Endothelial cell of umbilical vein (primary cell): ENCODE results near the gene DLST. TPM values are rescaled to one million over a fixed set of nuclear protein-coding genes. Genes with fewer than 3 reads are reported as not detected.

Source experiments
- BruUV-seq: library from RNA; stranded (reverse); fragments of 400-500 nt; replicated peaks from 2 replicates; lab custom pipeline; 2021; lab: Mats Ljungman, UMichigan
- CTCF ChIA-PET: fragments of 300-600, 350-600 bp; sonication (Branson Sonifier 250); formaldehyde crosslinking; loops from one replicate; lab custom pipeline; 2021; ENCODE audit warnings: antibody characterized with exemption, inconsistent platforms; lab: Charles Lee
- POLR2A ChIA-PET: fragments of 300-600, 350-600 bp; sonication (Branson Sonifier 250); formaldehyde crosslinking; loops from one replicate; lab custom pipeline; 2021; ENCODE audit warnings: antibody characterized with exemption, inconsistent platforms; lab: Charles Lee
- DNase-seq: peaks from one replicate; pipeline ENCODE4 v3.0.0-alpha.2; 2011; ENCODE audit warnings: low read depth, low spot score
- FAIRE-seq: peaks from 2 replicates; lab custom pipeline; 2011; peaks lifted over from hg19 to GRCh38; lab: Jason Lieb, UNC
- H2AFZ ChIP-seq: 2 replicates; pipeline ENCODE4 v1.6.0; 2012; ENCODE audit warnings: low read depth, low read length, control low read depth, inconsistent platforms
- H3K27ac ChIP-seq: 2 replicates; pipeline ENCODE4 v1.5.1; 2011; ENCODE audit warnings: low read depth, mild to moderate bottlenecking, control low read depth, low read length, moderate library complexity; ENCODE audit not compliant: insufficient read depth
- H3K27me3 ChIP-seq, 2 experiments: 2 replicates each; pipeline versions ENCODE4 v1.6.0 to v1.6.1; 2011; ENCODE audit warnings: low read length in 2 of 2, mixed read lengths in 1 of 2; ENCODE audit not compliant: control insufficient read depth in 2 of 2, insufficient read depth in 2 of 2
- H3K36me3 ChIP-seq, 2 experiments: 2 replicates in 1 of 2; 3 replicates in 1 of 2; pipeline ENCODE4 v1.5.1; 2011; ENCODE audit warnings: low read length in 2 of 2, mild to moderate bottlenecking in 1 of 2, moderate library complexity in 1 of 2; ENCODE audit not compliant: control insufficient read depth in 2 of 2, insufficient read depth in 2 of 2; ENCODE audit errors: extremely low read depth in 1 of 2
- H3K4me1 ChIP-seq: 3 replicates; pipeline ENCODE4 v1.5.1; 2011; ENCODE audit warnings: mild to moderate bottlenecking, low read length; ENCODE audit not compliant: control insufficient read depth, insufficient read depth; ENCODE audit errors: extremely low read depth
- H3K4me2 ChIP-seq: 2 replicates; pipeline ENCODE4 v1.6.1; 2011; ENCODE audit warnings: low read length, control low read depth, mixed read lengths; ENCODE audit not compliant: insufficient read depth
- H3K4me3 ChIP-seq, 3 experiments: fragments of 200-600 bp in 1 of 3; sonication (generic), shearing (Covaris generic) in 1 of 3; replicated peaks in 1 of 3; 2 replicates each; pipeline ENCODE4 v1.5.1; 2011 to 2016; ENCODE audit warnings: control low read depth in 3 of 3, low read length in 3 of 3, mild to moderate bottlenecking in 2 of 3, inconsistent platforms in 1 of 3, low read depth in 1 of 3, moderate library complexity in 1 of 3; ENCODE audit not compliant: insufficient read depth in 1 of 3
- H3K79me2 ChIP-seq: 2 replicates; pipeline ENCODE4 v1.6.0; 2012; ENCODE audit warnings: low read length, inconsistent platforms; ENCODE audit not compliant: control insufficient read depth, insufficient read depth
- H3K9ac ChIP-seq: replicated peaks from 2 replicates; pipeline ENCODE3; 2011; ENCODE audit warnings: low read length, control low read depth; ENCODE audit not compliant: insufficient read depth; ENCODE audit errors: extremely low read depth
- H3K9me1 ChIP-seq: replicated peaks from 3 replicates; pipeline ENCODE4 v1.6.0; 2011; ENCODE audit warnings: mild to moderate bottlenecking, low read length; ENCODE audit not compliant: control insufficient read depth, insufficient read depth; ENCODE audit errors: extremely low read depth
- H3K9me3 ChIP-seq: replicated peaks from 2 replicates; pipeline ENCODE4 v1.5.1; 2012; ENCODE audit warnings: low read length, inconsistent platforms; ENCODE audit not compliant: control insufficient read depth, insufficient read depth
- H4K20me1 ChIP-seq: replicated peaks from 2 replicates; pipeline ENCODE3; 2011; ENCODE audit warnings: mild to moderate bottlenecking, low read length; ENCODE audit not compliant: control insufficient read depth, insufficient read depth; ENCODE audit errors: extremely low read depth
- EZH2 ChIP-seq: IDR thresholded peaks from 2 replicates; pipeline ENCODE4 v1.6.1; 2012; ENCODE audit warnings: borderline replicate concordance, low read depth, mild to moderate bottlenecking, moderate library complexity, low read length, inconsistent platforms; ENCODE audit not compliant: severe bottlenecking
- FOS ChIP-seq: IDR thresholded peaks from 2 replicates; pipeline ENCODE4 v1.6.1; 2011; ENCODE audit warnings: mild to moderate bottlenecking, low read length, moderate library complexity, borderline replicate concordance; ENCODE audit not compliant: insufficient read depth
- GATA2 ChIP-seq: IDR thresholded peaks from 2 replicates; pipeline ENCODE4 v1.7.0; 2011; ENCODE audit warnings: low read depth, mild to moderate bottlenecking, moderate library complexity, mixed read lengths, low read length; ENCODE audit not compliant: insufficient read length, insufficient read depth
- JUN ChIP-seq: IDR thresholded peaks from 2 replicates; pipeline ENCODE4 v1.6.1; 2011; ENCODE audit warnings: borderline replicate concordance, low read depth; ENCODE audit not compliant: insufficient read length, insufficient read depth
- MYC ChIP-seq: IDR thresholded peaks from one replicate; pipeline ENCODE4 v1.6.1; 2011; ENCODE audit warnings: mild to moderate bottlenecking, low read depth, low read length
- POLR2A ChIP-seq: IDR thresholded peaks from 2 replicates; pipeline ENCODE4 v1.6.1; 2012; ENCODE audit warnings: low read depth, mild to moderate bottlenecking, control low read depth, low read length
- POLR2AphosphoS5 ChIP-seq: IDR thresholded peaks from 2 replicates; pipeline ENCODE4 v1.6.1; 2012; ENCODE audit warnings: low read depth, mild to moderate bottlenecking, control low read depth, low read length, moderate library complexity; ENCODE audit not compliant: insufficient read depth
- dilution Hi-C: fragments of 300-500 bp; cut with MboI; formaldehyde crosslinking; loops from one replicate; pipeline ENCODE4 v1.15.0; 2019; ENCODE audit warnings: low sequenced_read_pairs; ENCODE audit not compliant: extremely low pct_ligation_motif_present
- intact Hi-C: fragments of 100-400 bp; cut with micrococcal nuclease; formaldehyde crosslinking; loops from one replicate; pipeline ENCODE4 v1.10.0; 2022
- polyA plus RNA-seq, 4 experiments: library from polyadenylated mRNA; depleted of rRNA in 3 of 4; stranded (reverse) in 3 of 4; unstranded in 1 of 4; fragments of >200 nt; gene quantifications; 2 replicates each; pipeline versions ENCODE4 v1.2.1 to v1.2.3, GENCODE V29; 2011 to 2012; ENCODE audit warnings: missing spikeins in 1 of 4
- total RNA-seq: library from RNA; stranded (reverse); gene quantifications from 2 replicates; pipeline ENCODE4 v1.2.3, GENCODE V29; 2021
- TF ChIP-seq, protein P1 (sequence below), 2 donors: IDR thresholded peaks; 1 replicate in 1 of 2; 2 replicates in 1 of 2; pipeline ENCODE4 v1.5.1; 2011; ENCODE audit warnings: low read length in 2 of 2, mild to moderate bottlenecking in 2 of 2, moderate library complexity in 2 of 2, control low read depth in 1 of 2, inconsistent platforms in 1 of 2, low read depth in 1 of 2; ENCODE audit not compliant: insufficient read depth in 1 of 2; ENCODE audit errors: extremely low read depth in 1 of 2
- TF ChIP-seq, protein P2 (sequence below): IDR thresholded peaks from 2 replicates; pipeline ENCODE4 v1.6.1; 2011; ENCODE audit not compliant: insufficient read depth, insufficient read length

Gene DLST
- total and polyA plus RNA-seq, 2 donors (not counting 3 experiments of a cell fraction or from before 2014, with no cell fraction given): 98.4 to 110 TPM

DNA sequence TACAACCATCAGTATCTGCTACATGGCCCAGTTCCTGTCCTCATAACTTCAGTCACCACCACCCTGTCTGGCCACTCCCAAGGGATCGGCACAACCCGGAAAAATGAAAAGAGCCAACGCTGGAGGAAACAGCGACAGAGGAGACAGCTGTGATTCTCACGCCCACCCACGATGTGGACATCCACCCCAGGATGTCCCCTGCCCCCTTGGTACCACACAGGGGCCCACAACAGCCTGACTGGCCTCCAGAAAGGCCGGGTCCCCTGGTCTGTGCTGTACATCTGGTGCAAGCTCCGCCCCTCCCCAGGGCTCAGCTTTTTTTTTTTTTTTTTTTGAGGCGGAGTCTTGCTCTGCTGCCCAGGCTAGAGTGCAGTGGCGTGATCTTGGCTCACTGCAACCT is 28.8 kb downstream of the DLST start:
- intact Hi-C loops (no loop called here), dilution Hi-C loops (no loop called here)
- H3K4me2 ChIP-seq: no peak overlapping the region
- DNase-seq: no peak
- no peaks in the 10 kb centered on the region for H3K27me3 ChIP-seq
- BruUV-seq: no TSS peak
- H3K36me3 ChIP-seq: no peaks in the 10 kb centered on the region
- CTCF ChIA-PET: interaction anchor here (1.0 to 7.0 kb wide), 3 partner anchors 32 to 178 kb away, joined by 3 to 468 read pairs (median 29); no protein-coding TSS in a partner anchor
- POLR2A ChIA-PET: interaction anchor here (0.6 kb wide), 1 partner anchor 118 kb away, joined by 5 read pairs; no protein-coding TSS in a partner anchor
- no peaks in the 10 kb centered on the region for H3K9me1 ChIP-seq
- H3K9me3 ChIP-seq: no peaks in the 10 kb centered on the region
- H2AFZ ChIP-seq: no peak overlapping the region
- no peaks in the 10 kb centered on the region for H4K20me1 ChIP-seq
- FAIRE-seq: no peak
- no peak overlapping the region for H3K27ac ChIP-seq
- no peak overlapping the region for H3K9ac ChIP-seq
- peaks cover 7% of the 10 kb centered on the region for H3K4me1 ChIP-seq
- no peak for TF ChIP-seq EZH2
- TF ChIP-seq JUN: no peak
- no peak for TF ChIP-seq POLR2AphosphoS5
- no peak for TF ChIP-seq POLR2A
- TF ChIP-seq FOS: no peak
- no peak for TF ChIP-seq GATA2
- TF ChIP-seq, protein P1, sequence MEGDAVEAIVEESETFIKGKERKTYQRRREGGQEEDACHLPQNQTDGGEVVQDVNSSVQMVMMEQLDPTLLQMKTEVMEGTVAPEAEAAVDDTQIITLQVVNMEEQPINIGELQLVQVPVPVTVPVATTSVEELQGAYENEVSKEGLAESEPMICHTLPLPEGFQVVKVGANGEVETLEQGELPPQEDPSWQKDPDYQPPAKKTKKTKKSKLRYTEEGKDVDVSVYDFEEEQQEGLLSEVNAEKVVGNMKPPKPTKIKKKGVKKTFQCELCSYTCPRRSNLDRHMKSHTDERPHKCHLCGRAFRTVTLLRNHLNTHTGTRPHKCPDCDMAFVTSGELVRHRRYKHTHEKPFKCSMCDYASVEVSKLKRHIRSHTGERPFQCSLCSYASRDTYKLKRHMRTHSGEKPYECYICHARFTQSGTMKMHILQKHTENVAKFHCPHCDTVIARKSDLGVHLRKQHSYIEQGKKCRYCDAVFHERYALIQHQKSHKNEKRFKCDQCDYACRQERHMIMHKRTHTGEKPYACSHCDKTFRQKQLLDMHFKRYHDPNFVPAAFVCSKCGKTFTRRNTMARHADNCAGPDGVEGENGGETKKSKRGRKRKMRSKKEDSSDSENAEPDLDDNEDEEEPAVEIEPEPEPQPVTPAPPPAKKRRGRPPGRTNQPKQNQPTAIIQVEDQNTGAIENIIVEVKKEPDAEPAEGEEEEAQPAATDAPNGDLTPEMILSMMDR (IDR thresholded peaks at IDR 0.05; ENCODE audit: extremely low read depth in 1 of 2, insufficient read depth in 1 of 2, low read depth in 1 of 2, low read length in 2 of 2): no peak
- no peak for TF ChIP-seq MYC
- TF ChIP-seq, protein P2, sequence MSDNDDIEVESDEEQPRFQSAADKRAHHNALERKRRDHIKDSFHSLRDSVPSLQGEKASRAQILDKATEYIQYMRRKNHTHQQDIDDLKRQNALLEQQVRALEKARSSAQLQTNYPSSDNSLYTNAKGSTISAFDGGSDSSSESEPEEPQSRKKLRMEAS: no peak
- no peak overlapping the region for H3K4me3 ChIP-seq
- H3K79me2 ChIP-seq: no peaks in the 10 kb centered on the region
